ENCODE results near the gene ZNF317.
"Not testable (repeated sequence)": the region's sequence is repeated elsewhere in the genome, so short reads cannot be mapped to it uniquely, and the experiment has no call there.

Gene ZNF317

GRCh38 chr19:9171393-9171991 is 31.3 kb downstream of the ZNF317 start:
- no peak for DNase-seq (ENCODE audit: low read depth in 4 of 4, low spot score in 1 of 4)

- no peak for DNase-seq (ENCODE audit: low read depth in 4 of 4, low spot score in 1 of 4)
Measured at GRCh38 chr19:9175326-9175725, 35.1 kb downstream of the ZNF317 start.

GRCh38 chr19:9178901-9179300 is 38.7 kb downstream of the ZNF317 start, which contains the start of gene OR7D2:
Gene OR7D2 (plus strand): TSS chr19:9178979. CDS start chr19:9185782, 6,803 bp downstream.
- no peak for DNase-seq (ENCODE audit: low read depth in 4 of 4, low spot score in 1 of 4)

- DNase-seq (ENCODE audit: low read depth in 4 of 4, low spot score in 1 of 4): no peak
Measured at GRCh38 chr19:9183000-9183399, 42.8 kb downstream of the ZNF317 start.

GRCh38 chr19:9187191-9187590 is 47.0 kb downstream of the ZNF317 start:
- no peak for DNase-seq (ENCODE audit: low read depth in 4 of 4, low spot score in 1 of 4)

- DNase-seq (ENCODE audit: low read depth in 4 of 4, low spot score in 1 of 4): no peak
Measured at GRCh38 chr19:9189535-9189934, 49.3 kb downstream of the ZNF317 start.

- not testable (repeated sequence) for DNase-seq (ENCODE audit: low read depth in 4 of 4, low spot score in 1 of 4)
Measured at GRCh38 chr19:9198044-9198443, 57.8 kb downstream of the ZNF317 start.

GRCh38 chr19:9205501-9206113 is 65.4 kb downstream of the ZNF317 start:
- DNase-seq (ENCODE audit: low read depth in 4 of 4, low spot score in 1 of 4): peak; percentile 24 to 50 (median 38)
